Trophoblast cell (in vitro differentiated cells and primary cell): Measurements from ENCODE around the gene FRS2.

ENCODE experiments used
- DNase-seq, 2 donors: peaks; one replicate each; pipeline ENCODE4 v3.0.0-alpha.2; 2016
- H2AFZ ChIP-seq: 2 replicates; pipeline ENCODE4 v1.6.1; 2013; ENCODE audit warnings: low read length, moderate library complexity, mild to moderate bottlenecking; ENCODE audit not compliant: insufficient read depth, poor library complexity
- H2AK5ac ChIP-seq: 2 replicates; pipeline ENCODE4 v1.6.1; 2013; ENCODE audit warnings: mild to moderate bottlenecking, low read length
- H2BK120ac ChIP-seq: 2 replicates; pipeline ENCODE4 v1.6.1; 2013; ENCODE audit warnings: low read length, mild to moderate bottlenecking, moderate library complexity; ENCODE audit not compliant: insufficient read depth, poor library complexity
- H2BK12ac ChIP-seq: 2 replicates; pipeline ENCODE4 v1.6.1; 2013; ENCODE audit warnings: mild to moderate bottlenecking, low read length, moderate library complexity
- H2BK5ac ChIP-seq: 2 replicates; pipeline ENCODE4 v1.6.1; 2013; ENCODE audit warnings: low read length, low read depth, moderate library complexity, mild to moderate bottlenecking; ENCODE audit not compliant: poor library complexity
- H3K14ac ChIP-seq: 2 replicates; pipeline ENCODE4 v1.6.1; 2013; ENCODE audit warnings: mild to moderate bottlenecking, low read length
- H3K18ac ChIP-seq: 2 replicates; pipeline ENCODE4 v1.6.1; 2013; ENCODE audit warnings: mild to moderate bottlenecking, low read length
- H3K23ac ChIP-seq: 2 replicates; pipeline ENCODE4 v1.6.1; 2013; ENCODE audit warnings: low read length
- H3K27ac ChIP-seq: 2 replicates; pipeline ENCODE4 v1.5.1; 2013; ENCODE audit warnings: low read depth, mild to moderate bottlenecking, inconsistent platforms, low read length, moderate library complexity
- H3K27me3 ChIP-seq: 2 replicates; pipeline ENCODE4 v1.6.1; 2013; ENCODE audit warnings: inconsistent platforms, mild to moderate bottlenecking, low read length, moderate library complexity; ENCODE audit not compliant: insufficient read depth
- H3K36me3 ChIP-seq, 2 experiments: 1 replicate in 1 of 2; 2 replicates in 1 of 2; pipeline ENCODE4 v1.6.1; 2013; ENCODE audit warnings: low read length in 2 of 2, mild to moderate bottlenecking in 2 of 2, moderate library complexity in 1 of 2; ENCODE audit not compliant: insufficient read depth in 2 of 2, control insufficient read depth in 1 of 2
- H3K4ac ChIP-seq: 2 replicates; pipeline ENCODE4 v1.6.1; 2013; ENCODE audit warnings: low read depth, mild to moderate bottlenecking, low read length, moderate library complexity
- H3K4me1 ChIP-seq, 2 experiments: 1 replicate in 1 of 2; 2 replicates in 1 of 2; pipeline ENCODE4 v1.6.1; 2013; ENCODE audit warnings: low read length in 2 of 2, mild to moderate bottlenecking in 2 of 2, moderate library complexity in 1 of 2; ENCODE audit not compliant: insufficient read depth in 2 of 2, control insufficient read depth in 1 of 2
- H3K4me2 ChIP-seq: 2 replicates; pipeline ENCODE4 v1.6.1; 2013; ENCODE audit warnings: inconsistent platforms, mild to moderate bottlenecking, low read length, moderate library complexity
- H3K4me3 ChIP-seq: 2 replicates; pipeline ENCODE4 v1.5.1; 2013; ENCODE audit warnings: mild to moderate bottlenecking, low read depth, low read length, inconsistent platforms
- H3K79me1 ChIP-seq: one replicate; pipeline ENCODE4 v1.6.1; 2013; ENCODE audit warnings: low read length
- H3K79me2 ChIP-seq: 2 replicates; pipeline ENCODE4 v1.6.1; 2013; ENCODE audit warnings: low read length, mild to moderate bottlenecking; ENCODE audit not compliant: control insufficient read depth, insufficient read depth, poor library complexity
- H3K9ac ChIP-seq: 2 replicates; pipeline ENCODE4 v1.6.1; 2013; ENCODE audit warnings: mild to moderate bottlenecking, low read length
- H3K9me3 ChIP-seq: 2 replicates; pipeline ENCODE4 v1.6.1; 2013; ENCODE audit warnings: low read depth, mild to moderate bottlenecking, control low read depth, inconsistent platforms, low read length; ENCODE audit not compliant: insufficient read depth
- H4K12ac ChIP-seq: 2 replicates; pipeline ENCODE4 v1.6.1; 2013; ENCODE audit warnings: low read depth, mild to moderate bottlenecking, low read length, moderate library complexity
- H4K8ac ChIP-seq: 2 replicates; pipeline ENCODE4 v1.6.1; 2013; ENCODE audit warnings: low read depth, mild to moderate bottlenecking, low read length, moderate library complexity
- H4K91ac ChIP-seq: one replicate; pipeline ENCODE4 v1.6.1; 2013; ENCODE audit warnings: low read depth, mild to moderate bottlenecking, low read length, moderate library complexity
- WGBS: extraction: QIAGEN DNeasy Blood & Tissue Kit; methylation state at CpG from one replicate; pipeline ENCODE4 v1.1.7; 2013; ENCODE audit warnings: missing lambda C conversion rate; ENCODE audit not compliant: insufficient read length, insufficient coverage; ENCODE audit errors: extremely low coverage; 5-methylcytosine and 5-hydroxymethylcytosine counted together

Gene FRS2

GRCh38 chr12:69497308-69498026, 27.3 kb downstream of the FRS2 start:
- Histone ChIP-seq H3K9me3 (peaks cover 2% of the 10 kb centered on the region), H3K79me1 (no peaks in the 10 kb centered on the region), H2BK12ac (no peak overlapping the region), H2BK120ac (no peak overlapping the region), H2AK5ac (no peak overlapping the region), H3K36me3 (no peaks in the 10 kb centered on the region), H3K79me2 (peaks cover 2% of the 10 kb centered on the region), H2AFZ (no peak overlapping the region), H2BK5ac (no peak overlapping the region), H4K12ac (no peak overlapping the region), H3K18ac (no peak overlapping the region), H3K14ac (no peak overlapping the region), H3K27me3 (no peaks in the 10 kb centered on the region), H3K4me2 (no peak overlapping the region), H3K23ac (no peak overlapping the region), H3K4me1 (no peaks in the 10 kb centered on the region), H3K27ac (no peak overlapping the region), H3K4ac (no peak overlapping the region), H4K8ac (no peak overlapping the region), H4K91ac (no peak overlapping the region), H3K9ac (no peak overlapping the region), H3K4me3 (no peak overlapping the region)
- DNase-seq, result no peak
- WGBS, result no CpG with 5 or more reads among the region's 4 CpGs

GRCh38 chr12:69500631-69501030, 30.4 kb downstream of the FRS2 start:
- Histone ChIP-seq H3K27me3 (no peaks in the 10 kb centered on the region), H3K14ac (no peak overlapping the region), H3K36me3 (no peaks in the 10 kb centered on the region), H2BK5ac (no peak overlapping the region), H3K4me3 (no peak overlapping the region), H3K79me1 (no peaks in the 10 kb centered on the region), H3K9ac (no peak overlapping the region), H2BK12ac (no peak overlapping the region), H3K4me2 (no peak overlapping the region), H2AFZ (no peak overlapping the region), H4K91ac (no peak overlapping the region), H4K8ac (no peak overlapping the region), H3K18ac (no peak overlapping the region), H3K4me1 (no peaks in the 10 kb centered on the region), H3K23ac (no peak overlapping the region), H2BK120ac (no peak overlapping the region), H3K27ac (no peak overlapping the region), H4K12ac (no peak overlapping the region), H3K4ac (no peak overlapping the region), H3K79me2 (no peaks in the 10 kb centered on the region), H3K9me3 (peaks cover under 1% of the 10 kb centered on the region), H2AK5ac (no peak overlapping the region)
- DNase-seq, result peak in 1 of 2 donors; percentile 20
- no CpG with 5 or more reads among the region's 1 CpG for WGBS

- Histone ChIP-seq H3K9ac (no peak overlapping the region), H2BK5ac (no peak overlapping the region), H2BK120ac (no peak overlapping the region), H3K4ac (no peak overlapping the region), H4K91ac (no peak overlapping the region), H4K12ac (no peak overlapping the region), H3K36me3 (no peaks in the 10 kb centered on the region), H2BK12ac (no peak overlapping the region), H2AFZ (no peak overlapping the region), H3K79me2 (no peaks in the 10 kb centered on the region), H3K23ac (no peak overlapping the region), H3K18ac (no peak overlapping the region), H3K9me3 (no peaks in the 10 kb centered on the region), H3K27me3 (no peaks in the 10 kb centered on the region), H4K8ac (no peak overlapping the region), H3K27ac (no peak overlapping the region), H3K4me2 (no peak overlapping the region), H3K4me1 (no peaks in the 10 kb centered on the region), H3K79me1 (no peaks in the 10 kb centered on the region), H2AK5ac (no peak overlapping the region), H3K4me3 (no peak overlapping the region), H3K14ac (no peak overlapping the region)
- no peak for DNase-seq
- no CpG with 5 or more reads among the region's 5 CpGs for WGBS
Observed at GRCh38 chr12:69501154-69501895, 31.1 kb downstream of the FRS2 start.

GRCh38 chr12:69502345-69503081, 32.3 kb downstream of the FRS2 start:
- no CpG with 5 or more reads among the region's 8 CpGs for WGBS
- Histone ChIP-seq H3K4me3 (no peak overlapping the region), H3K18ac (no peak overlapping the region), H3K9me3 (no peaks in the 10 kb centered on the region), H4K8ac (no peak overlapping the region), H3K9ac (no peak overlapping the region), H2AFZ (no peak overlapping the region), H3K27ac (no peak overlapping the region), H3K36me3 (no peaks in the 10 kb centered on the region), H2BK12ac (no peak overlapping the region), H4K91ac (no peak overlapping the region), H2AK5ac (no peak overlapping the region), H3K4me2 (no peak overlapping the region), H3K23ac (no peak overlapping the region), H3K27me3 (no peaks in the 10 kb centered on the region), H2BK120ac (no peak overlapping the region), H3K4me1 (no peaks in the 10 kb centered on the region), H3K4ac (no peak overlapping the region), H2BK5ac (no peak overlapping the region), H3K14ac (no peak overlapping the region), H3K79me2 (no peaks in the 10 kb centered on the region), H3K79me1 (no peaks in the 10 kb centered on the region), H4K12ac (no peak overlapping the region)
- peak; percentile 54 to 75 for DNase-seq
